Endodermal cell (in vitro differentiated cells): Measurements from ENCODE around the gene ABHD17B. TPM values are rescaled to one million over a fixed set of nuclear protein-coding genes. Genes with fewer than 3 reads are reported as not detected.

ENCODE experiments used
- DNase-seq: peaks from one replicate; pipeline ENCODE4 v3.0.0-alpha.2; 2017
- H3K27ac ChIP-seq: 2 replicates; pipeline ENCODE4 v1.5.1; 2013; ENCODE audit warnings: mild to moderate bottlenecking, low read depth, low read length, moderate library complexity
- H3K27me3 ChIP-seq: 2 replicates; pipeline ENCODE4 v1.6.1; 2013; ENCODE audit warnings: mild to moderate bottlenecking, low read length, moderate library complexity; ENCODE audit not compliant: insufficient read depth, control insufficient read depth, poor library complexity, severe bottlenecking
- H3K36me3 ChIP-seq: 2 replicates; pipeline ENCODE4 v1.7.0; 2013; ENCODE audit warnings: mild to moderate bottlenecking, low read length, moderate library complexity; ENCODE audit not compliant: control insufficient read depth, insufficient read depth
- H3K4me1 ChIP-seq: one replicate; pipeline ENCODE4 v1.7.0; 2013; ENCODE audit warnings: low read length; ENCODE audit not compliant: control insufficient read depth, insufficient read depth
- H3K4me3 ChIP-seq: 2 replicates; pipeline ENCODE4 v1.5.1; 2013; ENCODE audit warnings: mild to moderate bottlenecking, low read length, moderate library complexity
- H3K9ac ChIP-seq: 2 replicates; pipeline ENCODE4 v1.6.1; 2013; ENCODE audit warnings: mild to moderate bottlenecking, low read length, moderate library complexity; ENCODE audit not compliant: poor library complexity, severe bottlenecking; ENCODE audit errors: extremely low read depth
- H3K9me3 ChIP-seq: 2 replicates; pipeline ENCODE4 v1.6.1; 2013; ENCODE audit warnings: mild to moderate bottlenecking, low read length, moderate library complexity; ENCODE audit not compliant: control insufficient read depth
- H3K27ac Mint-ChIP-seq: 2 replicates; pipeline ENCODE4 v1.8.0; 2020; ENCODE audit warnings: mixed read lengths
- H3K27me3 Mint-ChIP-seq: 2 replicates; pipeline ENCODE4 v1.8.0; 2021; ENCODE audit warnings: mild to moderate bottlenecking, mixed read lengths; ENCODE audit not compliant: insufficient read depth
- H3K36me3 Mint-ChIP-seq: 2 replicates; pipeline ENCODE4 v1.8.0; 2020; ENCODE audit warnings: low read depth, mixed read lengths
- H3K4me1 Mint-ChIP-seq: 2 replicates; pipeline ENCODE4 v1.8.0; 2020; ENCODE audit warnings: mixed read lengths
- H3K4me3 Mint-ChIP-seq: 2 replicates; pipeline ENCODE4 v1.8.0; 2020; ENCODE audit warnings: mild to moderate bottlenecking, moderate library complexity, mixed read lengths
- H3K9me3 Mint-ChIP-seq: 2 replicates; pipeline ENCODE4 v1.8.0; 2020; ENCODE audit warnings: mild to moderate bottlenecking, mixed read lengths
- WGBS, 2 experiments: methylation state at CpG; one replicate each; pipeline versions ENCODE4 v1.1.5 to v1.1.7; 2013; ENCODE audit warnings: missing lambda C conversion rate in 2 of 2, mixed read lengths in 1 of 2; ENCODE audit not compliant: insufficient coverage in 1 of 2, insufficient read length in 1 of 2; 5-methylcytosine and 5-hydroxymethylcytosine counted together
- total RNA-seq, 2 donors: library from RNA; stranded (reverse); fragmentation: NEBNext Ultra II Directional in 1 of 2; extraction: Animal tissue kit (Norgen Biotek cat#: 25700) in 1 of 2; gene quantifications; 2 replicates in 1 of 2; 3 replicates in 1 of 2; pipeline ENCODE4 v1.2.1, GENCODE V29; 2021
- TF ChIP-seq, protein P1 (sequence below): fragments of 200-600 bp; sonication (generic); conservative IDR thresholded peaks from 2 replicates; pipeline ENCODE4 v1.5.0; 2021; ENCODE audit warnings: antibody characterized with exemption, mild to moderate bottlenecking

Gene ABHD17B
- total RNA-seq, 2 donors from 2014 or later = 32.3 to 44.9 TPM

DNA sequence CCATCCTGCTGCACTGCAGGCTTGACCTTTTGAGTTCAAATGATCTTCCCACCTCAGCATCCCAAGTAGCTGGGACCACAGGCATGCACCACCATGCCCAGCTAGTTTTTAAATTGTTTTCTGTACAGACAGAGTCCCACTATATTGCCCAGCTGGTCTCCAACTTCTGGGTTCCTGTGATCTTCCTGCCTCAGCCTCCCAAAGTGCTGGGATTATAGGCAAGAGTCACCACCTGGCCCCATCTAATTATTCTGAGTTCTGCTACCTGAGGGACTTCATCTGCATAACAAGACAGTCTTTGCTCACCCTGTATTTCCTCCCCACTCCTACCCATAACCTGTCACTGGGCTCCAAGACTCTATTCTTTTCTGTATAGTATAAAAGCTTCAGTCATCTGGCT is 88.1 kb downstream of the ABHD17B start:
- H3K9ac ChIP-seq = no peak overlapping the region
- no peaks in the 10 kb centered on the region for H3K36me3 ChIP-seq
- no peak overlapping the region for H3K4me3 ChIP-seq
- H3K36me3 Mint-ChIP-seq = no peaks in the 10 kb centered on the region
- H3K4me3 Mint-ChIP-seq = no peak overlapping the region
- no peaks in the 10 kb centered on the region for H3K27me3 ChIP-seq
- H3K27ac Mint-ChIP-seq = no peak overlapping the region
- no peaks in the 10 kb centered on the region for H3K27me3 Mint-ChIP-seq
- no peaks in the 10 kb centered on the region for H3K9me3 Mint-ChIP-seq
- H3K9me3 ChIP-seq = no peaks in the 10 kb centered on the region
- DNase-seq = no peak
- TF ChIP-seq, protein P1, sequence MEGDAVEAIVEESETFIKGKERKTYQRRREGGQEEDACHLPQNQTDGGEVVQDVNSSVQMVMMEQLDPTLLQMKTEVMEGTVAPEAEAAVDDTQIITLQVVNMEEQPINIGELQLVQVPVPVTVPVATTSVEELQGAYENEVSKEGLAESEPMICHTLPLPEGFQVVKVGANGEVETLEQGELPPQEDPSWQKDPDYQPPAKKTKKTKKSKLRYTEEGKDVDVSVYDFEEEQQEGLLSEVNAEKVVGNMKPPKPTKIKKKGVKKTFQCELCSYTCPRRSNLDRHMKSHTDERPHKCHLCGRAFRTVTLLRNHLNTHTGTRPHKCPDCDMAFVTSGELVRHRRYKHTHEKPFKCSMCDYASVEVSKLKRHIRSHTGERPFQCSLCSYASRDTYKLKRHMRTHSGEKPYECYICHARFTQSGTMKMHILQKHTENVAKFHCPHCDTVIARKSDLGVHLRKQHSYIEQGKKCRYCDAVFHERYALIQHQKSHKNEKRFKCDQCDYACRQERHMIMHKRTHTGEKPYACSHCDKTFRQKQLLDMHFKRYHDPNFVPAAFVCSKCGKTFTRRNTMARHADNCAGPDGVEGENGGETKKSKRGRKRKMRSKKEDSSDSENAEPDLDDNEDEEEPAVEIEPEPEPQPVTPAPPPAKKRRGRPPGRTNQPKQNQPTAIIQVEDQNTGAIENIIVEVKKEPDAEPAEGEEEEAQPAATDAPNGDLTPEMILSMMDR = no peak
- H3K4me1 Mint-ChIP-seq = peaks cover 22% of the 10 kb centered on the region
- H3K4me1 ChIP-seq = peaks cover 11% of the 10 kb centered on the region
- no peak overlapping the region for H3K27ac ChIP-seq

DNA sequence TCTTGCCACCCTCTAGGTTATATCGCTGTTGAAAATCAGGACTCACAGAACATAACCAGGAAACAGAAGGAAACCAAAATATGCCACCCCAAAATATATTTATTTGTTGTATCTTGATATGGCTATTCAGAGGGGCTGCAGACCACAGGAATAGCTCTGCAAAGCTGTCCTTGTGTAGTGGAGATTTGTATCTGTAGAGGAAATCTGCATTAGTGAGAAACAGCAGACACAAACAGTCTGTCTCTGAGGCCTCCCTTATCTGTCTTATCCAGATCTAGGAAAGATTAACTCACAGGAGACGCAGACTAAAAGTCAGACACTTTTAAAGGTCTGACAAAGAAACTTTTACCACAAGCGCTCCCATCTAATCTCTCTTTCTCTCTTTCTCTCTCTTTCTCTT is 88.5 kb downstream of the ABHD17B start:
- no peaks in the 10 kb centered on the region for H3K36me3 ChIP-seq
- Mint-ChIP-seq H3K4me1 (peaks cover 23% of the 10 kb centered on the region), H3K9me3 (no peaks in the 10 kb centered on the region), H3K27ac (no peak overlapping the region), H3K27me3 (no peaks in the 10 kb centered on the region), H3K4me3 (no peak overlapping the region), H3K36me3 (no peaks in the 10 kb centered on the region)
- no peaks in the 10 kb centered on the region for H3K27me3 ChIP-seq
- H3K9ac ChIP-seq = no peak overlapping the region
- TF ChIP-seq, protein P1 = no peak
- no peak for DNase-seq
- peaks cover 7% of the 10 kb centered on the region for H3K4me1 ChIP-seq
- whole genome bisulfite sequencing, 2 experiments = 74% methylated on average over 2 to 3 of the region's 3 CpGs
- peak overlapping the region; percentile 59 for H3K4me3 ChIP-seq
- H3K27ac ChIP-seq = no peak overlapping the region
- H3K9me3 ChIP-seq = no peaks in the 10 kb centered on the region

DNA sequence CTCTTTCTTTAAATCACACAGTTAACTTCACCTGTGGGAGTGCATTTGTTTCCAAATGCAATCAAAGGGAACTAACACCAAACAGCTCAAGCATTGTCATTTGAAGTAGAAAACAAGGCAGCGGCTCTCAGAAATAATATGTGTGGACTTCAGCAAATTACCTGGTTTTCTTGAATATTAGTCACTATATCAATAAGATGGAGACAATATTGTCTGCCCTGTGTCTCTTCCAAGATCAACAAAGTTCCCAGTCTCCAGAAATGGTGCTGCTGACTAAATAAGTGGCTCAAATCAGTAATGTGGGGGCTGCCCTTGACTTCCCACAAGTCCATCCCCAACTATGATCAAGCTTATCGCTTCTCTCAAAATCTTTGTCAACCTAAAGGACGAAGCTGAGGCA is 89.6 kb downstream of the ABHD17B start:
- Mint-ChIP-seq H3K27me3 (no peaks in the 10 kb centered on the region), H3K4me3 (no peak overlapping the region), H3K9me3 (no peaks in the 10 kb centered on the region), H3K4me1 (peaks cover 30% of the 10 kb centered on the region), H3K36me3 (no peaks in the 10 kb centered on the region), H3K27ac (peak overlapping the region; percentile 48)
- Histone ChIP-seq H3K9ac (no peak overlapping the region), H3K4me3 (no peak overlapping the region), H3K9me3 (no peaks in the 10 kb centered on the region), H3K4me1 (peaks cover 7% of the 10 kb centered on the region), H3K36me3 (no peaks in the 10 kb centered on the region), H3K27ac (no peak overlapping the region), H3K27me3 (no peaks in the 10 kb centered on the region)
- DNase-seq = no peak
- 92% methylated on average over 3 of the region's 3 CpGs; no CpG with 5 or more reads in 1 of the 2 experiments for WGBS, 2 experiments
- TF ChIP-seq, protein P1 = no peak
